ENCODE data around the gene CFAP46. TPM values are rescaled to one million over a fixed set of nuclear protein-coding genes. Genes with fewer than 3 reads are reported as not detected.

Gene CFAP46
- total RNA-seq, 1 experiment from 2014 or later = 2.7 TPM

DNA sequence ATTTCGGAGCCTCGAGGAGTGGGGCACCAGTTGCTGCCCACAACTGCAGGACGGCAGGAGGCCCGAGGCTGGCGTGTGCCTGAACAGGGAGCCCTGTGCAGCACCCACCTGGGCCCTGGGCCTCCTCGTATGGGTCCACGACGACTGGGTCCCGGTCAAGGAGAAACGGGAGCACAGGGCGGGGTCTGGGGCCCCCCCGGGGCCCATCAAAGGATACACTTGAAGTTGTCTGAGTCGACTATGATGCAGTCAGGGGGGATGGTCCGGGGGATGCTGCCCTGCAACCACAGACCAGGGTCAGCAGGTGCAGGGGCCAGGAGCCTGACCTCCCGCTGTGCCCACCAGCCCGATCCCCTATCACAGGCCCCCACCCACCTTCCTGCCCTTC, 127.9 kb downstream of the CFAP46 start:
- no peak for DNase-seq (ENCODE audit: extremely low read depth, low read depth)

- DNase-seq (ENCODE audit: extremely low read depth, low read depth) = no peak
Measured at GRCh38 chr10:132813560-132814468, 128.6 kb downstream of the CFAP46 start.

- no peak for DNase-seq (ENCODE audit: extremely low read depth, low read depth)
Measured at GRCh38 chr10:132813001-132813401, 129.4 kb downstream of the CFAP46 start.

DNA sequence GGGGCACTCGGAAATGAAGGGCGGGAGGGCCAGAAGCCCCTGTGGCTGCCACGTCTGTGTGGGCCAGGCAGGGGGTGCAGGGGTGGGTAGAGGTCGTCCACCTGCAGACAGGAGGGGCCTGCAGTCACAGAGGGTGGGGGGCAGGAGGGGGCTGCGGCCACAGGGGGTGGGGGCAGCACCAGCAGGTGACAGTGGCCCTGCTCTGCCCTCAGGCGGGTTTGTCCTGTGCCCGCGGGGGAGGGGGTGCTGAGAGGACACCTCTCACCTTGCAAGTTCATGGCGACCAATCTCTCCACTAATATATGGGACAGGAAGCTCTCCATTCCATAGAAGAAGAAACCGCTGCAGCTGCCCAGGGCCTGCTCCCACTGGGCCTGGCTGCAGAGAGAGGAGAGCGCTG, 129.8 kb downstream of the CFAP46 start:
- no peak for DNase-seq (ENCODE audit: extremely low read depth, low read depth)

- DNase-seq (ENCODE audit: extremely low read depth, low read depth) = no peak
Measured at GRCh38 chr10:132811891-132812481, 130.4 kb downstream of the CFAP46 start.

DNA sequence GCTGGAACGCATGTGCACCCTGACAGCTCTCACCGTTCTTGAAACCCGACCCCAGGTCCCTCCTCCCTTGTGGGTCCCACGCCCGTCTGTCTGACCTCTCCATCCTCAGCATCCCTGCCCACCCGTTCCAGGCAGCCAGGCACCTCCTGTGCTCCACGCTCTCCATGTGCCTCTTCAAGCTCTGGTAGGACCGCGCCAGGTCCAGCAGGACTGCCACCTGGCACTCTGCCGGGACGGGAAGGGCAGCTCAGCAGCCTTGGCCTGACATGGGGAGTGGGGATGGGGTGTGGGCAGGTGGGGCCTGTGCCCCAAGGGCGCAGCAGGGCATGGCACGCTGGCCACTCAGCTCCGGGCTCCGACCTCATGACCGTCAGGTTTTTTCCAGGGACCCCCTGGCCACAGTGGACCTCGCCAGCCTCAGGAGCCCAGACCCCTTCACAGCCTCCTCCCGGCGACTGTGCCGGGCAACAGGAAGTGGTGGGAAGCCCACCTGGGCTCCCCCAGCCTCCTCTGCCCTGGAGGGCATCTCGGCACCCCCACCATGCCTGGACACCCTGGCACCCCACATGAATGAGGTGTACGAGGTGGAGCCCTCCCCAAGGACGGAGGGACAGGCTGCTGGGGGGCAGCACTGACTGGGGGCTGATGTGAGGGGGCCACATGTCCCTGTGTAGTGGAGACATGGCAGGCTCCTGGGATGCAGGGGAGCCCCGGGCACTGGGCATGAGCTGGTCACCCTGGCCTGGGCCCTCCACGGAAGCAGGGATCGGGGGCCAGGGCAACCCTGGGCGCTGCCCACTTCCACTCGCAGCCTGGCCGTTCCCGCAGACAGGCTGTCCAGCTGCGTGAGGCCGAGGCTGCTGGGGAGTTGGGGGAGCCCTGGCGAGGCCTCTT, 131.3 kb downstream of the CFAP46 start:
- DNase-seq (ENCODE audit: extremely low read depth, low read depth) = no peak

DNA sequence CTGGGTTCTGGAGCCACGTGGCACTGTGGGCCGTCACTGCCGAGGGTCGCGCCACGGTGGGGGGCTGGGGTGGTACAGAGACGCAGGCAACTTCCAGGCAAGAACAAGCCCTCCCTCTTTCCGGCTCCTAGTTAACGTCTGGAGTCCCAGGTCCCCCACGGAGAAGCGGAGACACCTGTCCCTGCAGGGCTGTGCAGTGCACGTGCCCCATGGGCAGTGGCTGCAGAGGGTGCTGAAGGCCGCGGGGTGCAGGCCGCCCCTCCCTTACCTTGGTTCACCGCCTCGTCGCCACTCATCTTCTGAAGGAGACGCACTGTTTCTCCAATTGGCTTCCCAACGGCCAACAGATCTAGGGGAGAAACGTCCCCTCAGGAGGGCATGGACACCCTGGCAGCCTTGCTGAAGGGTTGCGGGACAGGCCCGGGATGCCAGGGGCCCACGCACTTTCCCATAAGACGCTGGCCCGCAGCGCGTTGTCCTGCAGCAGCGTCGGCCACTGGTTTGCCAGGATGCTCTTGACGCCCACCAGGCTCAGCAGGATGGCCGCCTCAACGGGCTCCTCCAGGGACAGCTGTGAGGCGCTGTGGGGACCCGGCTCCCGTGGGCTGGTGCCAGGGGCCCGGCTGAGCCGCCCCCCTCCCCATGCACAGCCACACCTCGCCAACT, 132.1 kb downstream of the CFAP46 start:
- DNase-seq (ENCODE audit: extremely low read depth, low read depth) = no peak

DNA sequence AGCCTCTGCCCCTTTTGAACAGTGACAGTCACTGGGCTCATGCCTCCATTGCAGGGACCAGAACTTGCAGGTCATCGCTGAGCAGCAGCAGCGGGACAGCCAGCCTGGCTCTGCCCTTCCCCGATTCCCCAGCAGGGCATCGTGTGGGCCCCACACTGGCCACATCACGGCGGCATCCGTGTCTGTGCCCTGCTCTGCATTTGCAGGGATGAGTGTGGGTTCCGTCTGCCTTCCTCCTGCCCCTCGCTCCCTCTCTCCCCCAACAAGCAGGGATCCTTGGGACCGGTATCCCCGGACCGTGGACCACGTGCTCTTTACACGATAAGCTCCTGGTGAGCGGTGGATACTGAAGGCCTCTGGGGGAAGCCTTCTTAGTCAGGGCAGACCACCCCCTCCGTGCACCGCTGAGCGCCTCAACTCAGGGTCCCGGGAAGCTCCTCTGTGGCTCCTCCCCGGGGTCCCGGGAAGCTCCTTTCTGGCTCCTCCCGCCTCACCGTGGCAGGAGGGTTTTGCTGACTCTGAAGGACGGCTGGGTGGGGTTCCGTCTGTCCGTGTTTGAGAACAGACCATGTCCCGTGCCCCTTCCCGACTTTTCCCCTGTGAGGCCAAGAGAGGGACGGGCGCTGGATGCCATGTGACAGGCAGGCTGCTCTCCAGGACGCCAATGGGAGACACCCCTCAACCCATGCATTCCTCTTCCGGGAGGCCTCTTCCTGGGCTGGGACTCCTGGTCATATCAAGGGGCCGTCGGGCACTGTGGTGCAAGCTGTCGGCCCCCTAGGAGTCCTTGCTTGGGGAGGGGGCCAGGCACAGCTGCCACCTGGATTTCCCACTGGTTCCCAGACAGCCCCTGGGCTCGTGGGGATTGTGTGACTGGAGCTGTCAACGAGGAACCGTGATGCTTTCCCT, 132.9 kb downstream of the CFAP46 start:
- DNase-seq (ENCODE audit: extremely low read depth, low read depth) = no peak

- DNase-seq (ENCODE audit: extremely low read depth, low read depth) = no peak
Measured at GRCh38 chr10:132808383-132809231, 133.8 kb downstream of the CFAP46 start.

GRCh38 chr10:132807621-132808049, 134.7 kb downstream of the CFAP46 start:
- DNase-seq (ENCODE audit: extremely low read depth, low read depth) = no peak

DNA sequence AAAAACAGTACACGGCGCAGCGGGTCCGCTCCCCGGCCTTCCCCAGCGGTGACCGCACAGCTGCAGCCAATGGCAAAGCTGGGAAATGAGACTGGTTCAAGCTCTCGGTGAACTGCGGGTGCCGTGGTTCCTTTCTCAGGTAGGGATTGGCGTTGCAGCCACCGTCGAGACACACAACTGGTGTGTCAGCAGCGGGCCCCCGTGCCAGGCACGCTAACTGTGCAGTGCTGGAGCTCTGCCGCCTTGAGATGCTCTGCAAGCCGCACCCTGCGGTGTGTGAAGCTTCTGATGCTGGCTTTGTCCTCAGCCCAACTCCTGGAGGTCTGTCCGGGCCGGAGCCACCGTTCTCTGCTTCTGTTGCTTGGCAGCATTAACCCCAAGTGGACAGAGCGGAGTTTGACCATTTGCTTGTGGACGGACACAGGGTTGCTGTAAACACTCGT, 135.8 kb downstream of the CFAP46 start:
- DNase-seq (ENCODE audit: extremely low read depth, low read depth) = no peak

DNA sequence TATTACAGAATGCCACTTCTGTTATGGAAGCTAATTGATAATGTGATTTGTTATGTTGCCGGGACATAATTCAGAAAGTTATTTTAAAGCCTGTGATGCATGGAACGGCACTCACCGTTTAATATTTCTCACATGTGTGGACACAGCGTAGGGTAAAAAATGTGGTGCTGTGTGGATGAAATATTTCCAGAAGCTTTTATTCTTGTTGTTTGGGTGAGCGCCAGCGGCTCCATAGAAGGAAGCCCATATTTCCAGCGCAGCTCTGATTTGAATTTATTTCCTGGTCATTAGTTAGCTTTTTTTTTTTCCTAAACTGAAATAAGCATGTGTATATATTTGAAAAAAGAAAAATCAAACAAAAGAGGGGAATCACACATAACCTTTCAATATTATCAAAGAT, 136.3 kb downstream of the CFAP46 start:
- DNase-seq (ENCODE audit: extremely low read depth, low read depth) = no peak

DNA sequence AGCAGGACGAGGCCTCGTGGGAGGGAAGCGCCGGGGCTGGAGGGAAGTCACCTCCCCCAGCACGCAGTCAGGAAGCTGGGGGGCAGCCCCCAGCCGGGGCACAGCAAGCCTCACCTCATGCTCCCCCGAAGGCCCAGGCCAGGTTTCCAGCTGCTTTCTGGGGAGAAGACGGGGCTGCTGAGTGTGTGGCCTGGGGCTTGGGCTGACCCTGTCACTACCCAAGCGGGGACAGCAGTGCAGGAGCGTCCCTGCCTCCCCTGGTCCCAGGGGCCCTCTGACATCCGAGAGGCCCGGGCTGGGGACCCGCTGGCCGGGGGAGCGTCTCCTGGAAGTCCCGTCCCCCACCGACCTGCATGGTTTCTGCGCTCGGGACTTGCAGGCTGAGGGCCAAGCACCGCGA, 136.8 kb downstream of the CFAP46 start:
- no peak for DNase-seq (ENCODE audit: extremely low read depth, low read depth)

GRCh38 chr10:132804785-132805426, 137.5 kb downstream of the CFAP46 start:
- DNase-seq (ENCODE audit: extremely low read depth, low read depth) = no peak

- no peak for DNase-seq (ENCODE audit: extremely low read depth, low read depth)
Measured at GRCh38 chr10:132804287-132804686, 138.1 kb downstream of the CFAP46 start.

DNA sequence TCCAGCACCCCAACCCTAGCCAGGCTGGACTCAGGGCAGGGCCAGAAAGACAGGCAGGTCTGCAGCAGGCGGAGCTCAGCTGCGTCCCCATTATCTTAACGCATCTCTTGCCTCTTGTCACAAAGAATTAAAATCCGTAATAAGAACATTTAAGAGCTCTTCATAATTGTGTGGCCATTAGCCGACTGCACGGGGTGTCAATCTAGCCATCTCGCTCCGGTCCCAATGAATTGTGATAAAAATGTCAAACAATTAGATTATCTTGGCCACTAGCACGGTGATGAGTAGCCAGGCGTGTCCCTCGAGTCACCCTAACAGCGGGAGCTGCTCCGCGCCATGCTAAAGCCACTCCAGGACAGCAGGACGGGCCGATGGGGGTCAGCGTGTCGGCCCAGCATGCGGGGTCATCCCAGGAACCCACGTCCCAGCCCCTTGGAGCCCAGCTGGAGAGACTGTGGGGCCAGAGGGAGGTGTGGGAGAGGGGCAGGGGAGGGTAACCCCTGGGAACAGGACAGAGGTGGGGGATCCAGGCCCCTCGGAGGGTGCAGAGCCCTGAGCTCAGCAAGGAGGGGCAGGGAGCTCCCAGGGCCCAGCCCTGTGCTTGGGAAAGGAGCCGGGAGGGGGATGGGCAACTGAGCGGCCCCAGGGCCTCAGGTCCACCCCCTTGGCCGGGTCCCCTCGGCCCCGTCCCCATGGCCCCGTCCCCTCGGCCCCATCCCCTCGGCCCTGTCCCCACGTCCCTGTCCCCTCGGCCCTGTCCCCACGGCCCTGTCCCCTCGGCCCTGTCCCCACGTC, 138.8 kb downstream of the CFAP46 start:
- DNase-seq (ENCODE audit: extremely low read depth, low read depth) = no peak

GRCh38 chr10:132802694-132803320, 139.6 kb downstream of the CFAP46 start:
- no peak for DNase-seq (ENCODE audit: extremely low read depth, low read depth)
